NCI-H1694 (cell line): ENCODE data around the gene CCN5.
A peak's percentile ranks its signal among the peaks of the same experiment; 100 is the strongest.

Experiments
- DNase-seq: peaks from one replicate; lab custom pipeline; 2025; lab: John Stamatoyannopoulos, UW

The CCN5 gene

GRCh38 chr20:44737116-44737515 lies 21.9 kb downstream of the CCN5 start:
- no peak for DNase-seq

DNA sequence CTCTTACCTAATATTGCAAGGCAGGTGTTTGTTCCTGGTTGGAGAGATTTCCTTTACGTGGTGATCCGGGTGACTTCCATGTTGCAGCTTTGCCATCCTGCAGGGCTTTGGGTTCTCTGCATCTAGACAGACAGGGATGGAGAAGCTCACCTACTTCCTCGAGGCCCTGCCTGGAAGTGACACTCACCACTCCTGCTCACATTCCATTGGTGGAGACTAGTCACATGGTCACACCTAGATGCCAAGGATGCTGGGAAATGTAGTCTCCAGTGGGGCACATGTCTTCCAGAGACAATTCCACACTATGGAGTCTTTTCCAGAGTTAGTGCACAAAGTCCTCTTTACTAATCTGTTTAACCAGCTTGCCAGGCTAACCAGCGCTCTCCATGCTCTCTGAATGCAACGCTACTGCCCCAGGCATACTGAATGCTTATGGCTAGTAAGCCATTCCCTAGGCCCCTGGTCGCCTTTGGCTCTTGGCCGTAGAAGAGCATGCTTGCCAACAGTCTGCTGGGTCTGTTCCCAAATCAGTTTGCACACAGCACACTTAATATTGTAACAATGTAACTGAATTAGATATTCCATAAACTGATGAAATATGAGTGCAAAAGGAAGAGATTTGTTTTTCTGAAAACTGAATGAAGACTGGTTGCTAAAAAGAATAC lies 23.8 kb downstream of the CCN5 start:
- peak; percentile 79 for DNase-seq

GRCh38 chr20:44739942-44740341 lies 24.8 kb downstream of the CCN5 start:
- peak; percentile 81 for DNase-seq

GRCh38 chr20:44742304-44743079 lies 27.3 kb downstream of the CCN5 start:
- DNase-seq, result no peak

DNA sequence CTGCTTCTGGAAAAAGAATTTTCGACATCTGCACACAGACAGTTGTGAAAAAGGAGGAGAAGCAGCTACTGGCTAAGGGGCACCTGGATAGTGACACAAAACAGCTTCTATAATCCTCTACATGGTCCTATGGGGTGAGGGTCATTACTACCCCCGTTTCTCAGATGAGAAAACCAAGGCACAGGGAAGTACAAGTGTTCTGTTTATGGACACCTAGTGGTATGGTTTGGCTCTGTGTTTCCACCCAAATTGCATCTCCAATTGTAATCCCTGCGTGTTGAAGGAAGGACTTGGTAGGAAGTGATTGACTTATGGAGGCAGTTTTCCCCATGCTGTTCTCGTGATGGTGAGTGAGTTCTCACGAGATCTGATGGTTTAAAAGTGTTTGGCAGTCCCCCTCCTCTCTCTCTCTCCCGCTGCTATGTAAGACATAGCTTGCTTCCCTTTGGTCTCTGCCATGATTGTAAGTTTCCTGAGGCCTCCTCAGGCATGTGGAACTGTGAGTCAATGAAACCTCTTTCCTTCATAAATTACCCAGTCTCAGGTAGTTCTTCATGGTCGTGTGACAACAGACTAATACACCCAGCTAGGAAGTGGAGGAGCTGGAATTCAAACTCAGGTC lies 28.0 kb downstream of the CCN5 start:
- no peak for DNase-seq

- DNase-seq, result no peak
Measured at GRCh38 chr20:44743916-44744655, 28.9 kb downstream of the CCN5 start.

- no peak for DNase-seq
Measured at GRCh38 chr20:44745122-44745597, 30.0 kb downstream of the CCN5 start.

DNA sequence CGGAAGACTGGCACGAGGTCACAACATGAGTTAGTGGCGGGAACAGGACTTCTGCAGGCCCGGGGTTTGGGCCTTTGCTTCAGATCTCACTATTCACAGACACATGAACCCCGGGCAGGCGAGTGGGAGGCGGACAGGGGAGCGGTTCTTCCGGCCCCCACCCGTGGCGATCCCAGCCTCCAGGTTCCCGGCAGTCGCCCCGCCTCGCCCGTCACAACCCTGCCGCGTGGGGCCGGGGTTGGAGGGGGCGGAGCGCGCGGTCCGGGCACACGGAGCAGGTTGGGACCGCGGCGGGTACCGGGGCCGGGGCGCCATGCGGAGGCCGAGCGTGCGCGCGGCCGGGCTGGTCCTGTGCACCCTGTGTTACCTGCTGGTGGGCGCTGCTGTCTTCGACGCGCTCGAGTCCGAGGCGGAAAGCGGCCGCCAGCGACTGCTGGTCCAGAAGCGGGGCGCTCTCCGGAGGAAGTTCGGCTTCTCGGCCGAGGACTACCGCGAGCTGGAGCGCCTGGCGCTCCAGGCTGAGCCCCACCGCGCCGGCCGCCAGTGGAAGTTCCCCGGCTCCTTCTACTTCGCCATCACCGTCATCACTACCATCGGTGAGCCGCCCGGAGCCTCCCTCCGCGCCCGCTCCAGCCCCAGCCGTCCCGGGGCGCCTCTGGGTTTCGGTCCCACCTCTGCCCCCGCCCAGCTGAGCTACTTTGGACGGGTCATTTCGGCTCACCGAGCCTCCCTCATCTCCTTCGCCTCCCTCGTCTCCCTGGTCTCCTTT lies 30.6 kb downstream of the CCN5 start, which contains the start of gene KCNK15:
TSS of gene KCNK15 (plus strand) at position 268 of the 769 bp plus-strand sequence. CDS start at position 314, 46 bp downstream.
- no peak for DNase-seq

DNA sequence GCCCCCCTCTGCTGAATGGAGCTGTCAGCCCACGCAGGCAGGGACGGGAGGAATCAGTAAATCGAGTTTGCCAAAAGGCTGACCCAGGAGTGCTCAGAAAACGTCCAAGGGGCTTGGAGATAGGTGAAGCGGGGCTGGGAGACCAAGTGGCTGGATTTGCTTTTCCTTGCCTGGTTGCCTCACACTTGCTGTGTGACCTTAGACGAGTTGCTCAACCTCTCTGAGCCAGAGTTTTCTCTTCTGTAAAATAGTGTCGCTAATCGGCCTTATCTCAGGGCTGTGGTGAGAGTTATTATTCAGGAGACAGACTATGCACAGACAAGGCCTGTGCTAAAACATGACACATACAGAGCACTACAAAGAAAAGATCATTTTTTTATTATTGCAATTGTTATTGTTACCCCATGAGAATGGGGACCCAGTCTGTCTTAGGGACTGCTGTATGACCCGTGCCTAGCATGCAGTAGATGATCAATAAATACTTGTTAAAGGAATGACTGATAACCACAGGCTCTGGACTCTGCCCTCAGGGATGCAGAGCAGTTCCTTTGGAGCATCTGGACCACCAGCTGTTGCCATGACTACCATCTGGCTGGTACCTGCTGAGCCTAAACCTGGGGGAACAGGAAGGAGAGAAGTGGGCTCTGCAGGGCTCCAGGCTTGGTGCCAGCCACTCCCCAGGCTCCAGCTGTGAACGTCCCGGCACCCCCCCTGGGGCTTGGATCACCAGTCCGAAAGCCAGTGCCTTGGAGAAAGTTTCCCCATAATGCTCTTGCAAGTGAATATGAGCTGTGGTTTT lies 31.4 kb downstream of the CCN5 start:
- peak; percentile 49 for DNase-seq

GRCh38 chr20:44747166-44748004 lies 32.2 kb downstream of the CCN5 start:
- DNase-seq, result peak; percentile 82

DNA sequence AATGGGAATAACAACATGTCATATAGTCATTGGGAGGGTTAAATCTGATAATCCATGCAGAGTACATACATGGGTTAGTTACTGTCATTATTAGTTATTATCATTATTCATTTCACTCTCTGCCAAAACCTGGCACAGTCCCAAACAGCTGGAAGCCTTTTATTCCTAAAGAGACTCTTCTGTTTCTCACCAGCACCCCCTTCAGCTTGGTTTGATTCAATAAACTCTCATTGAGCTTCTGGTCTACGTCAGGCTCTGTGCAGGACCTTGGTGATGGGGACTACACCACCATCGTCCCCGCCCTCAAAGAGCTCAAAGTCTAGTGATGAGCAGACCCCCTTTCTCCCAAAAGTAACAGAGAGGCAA lies 32.8 kb downstream of the CCN5 start:
- no peak for DNase-seq

GRCh38 chr20:44750081-44750805 lies 35.1 kb downstream of the CCN5 start:
- DNase-seq, result no peak

- no peak for DNase-seq
Measured at GRCh38 chr20:44752099-44752931, 37.1 kb downstream of the CCN5 start.

- no peak for DNase-seq
Measured at GRCh38 chr20:44754554-44754953, 39.4 kb downstream of the CCN5 start.

- DNase-seq, result no peak
Measured at GRCh38 chr20:44756011-44756688, 41.0 kb downstream of the CCN5 start.

DNA sequence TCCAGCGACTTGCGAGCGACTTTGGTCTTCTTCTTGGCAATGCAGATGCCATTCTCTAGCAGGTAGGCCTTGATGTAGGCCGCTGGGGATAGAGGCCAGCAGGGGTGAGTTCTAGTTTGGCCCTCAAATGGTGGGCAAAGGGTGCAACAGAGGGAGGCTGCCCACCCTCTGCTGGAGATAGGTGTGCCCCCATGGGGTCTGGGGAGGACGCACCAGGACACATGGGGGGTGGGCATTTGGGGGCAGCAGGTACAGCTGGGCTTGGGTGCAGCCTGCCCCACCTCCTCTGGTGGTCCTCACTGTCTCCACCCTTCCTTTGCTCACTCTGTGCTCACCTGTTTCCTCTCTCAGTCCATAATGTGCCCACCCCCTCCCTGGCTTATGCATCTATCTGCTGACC lies 41.8 kb downstream of the CCN5 start:
- no peak for DNase-seq
